ENCODE measurements around the gene CCDC149.

DNA sequence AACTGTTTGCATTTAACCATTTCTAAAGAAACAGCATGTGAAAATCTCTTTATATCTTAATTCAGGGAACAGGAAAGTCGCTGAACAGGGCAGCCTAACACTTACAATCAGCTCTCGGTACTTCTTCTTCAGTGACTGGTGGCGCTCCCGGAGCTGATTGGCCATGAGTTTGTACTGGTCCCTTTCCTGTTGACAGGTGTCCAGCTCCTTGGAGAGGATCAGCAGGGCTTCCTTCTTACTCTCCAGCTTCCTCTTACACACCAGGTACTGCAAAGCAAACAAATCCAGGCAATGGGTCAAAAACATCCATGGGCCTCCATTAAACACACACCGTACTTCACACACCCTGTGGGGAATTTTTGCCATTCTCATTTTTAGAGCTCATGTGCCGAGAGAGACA is 36.4 kb downstream of the CCDC149 start:
- no peak for TF ChIP-seq ZFP36 (IDR thresholded peaks at IDR 0.05; ENCODE audit: borderline replicate concordance, partially characterized antibody)
- no peak for TF ChIP-seq CTCF (IDR thresholded peaks at IDR 0.05)
- TF ChIP-seq MAFK (IDR thresholded peaks at IDR 0.05; ENCODE audit: partially characterized antibody), result no peak
- TF ChIP-seq KDM1A (IDR thresholded peaks at IDR 0.05; ENCODE audit: low read depth), result no peak
- TF ChIP-seq POLR2A (IDR thresholded peaks at IDR 0.05; ENCODE audit: low read length), result no peak
- TF ChIP-seq, protein P1, sequence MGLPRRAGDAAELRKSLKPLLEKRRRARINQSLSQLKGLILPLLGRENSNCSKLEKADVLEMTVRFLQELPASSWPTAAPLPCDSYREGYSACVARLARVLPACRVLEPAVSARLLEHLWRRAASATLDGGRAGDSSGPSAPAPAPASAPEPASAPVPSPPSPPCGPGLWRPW (IDR thresholded peaks at IDR 0.05), result no peak
- TF ChIP-seq MAX (IDR thresholded peaks at IDR 0.05), result no peak
- no peak for TF ChIP-seq USF2 (IDR thresholded peaks at IDR 0.05)
- no peak for TF ChIP-seq RCOR1 (IDR thresholded peaks at IDR 0.05; ENCODE audit: low read depth, low read length)
- no peak for TF ChIP-seq RFX5 (IDR thresholded peaks at IDR 0.05)
- TF ChIP-seq, protein P2, sequence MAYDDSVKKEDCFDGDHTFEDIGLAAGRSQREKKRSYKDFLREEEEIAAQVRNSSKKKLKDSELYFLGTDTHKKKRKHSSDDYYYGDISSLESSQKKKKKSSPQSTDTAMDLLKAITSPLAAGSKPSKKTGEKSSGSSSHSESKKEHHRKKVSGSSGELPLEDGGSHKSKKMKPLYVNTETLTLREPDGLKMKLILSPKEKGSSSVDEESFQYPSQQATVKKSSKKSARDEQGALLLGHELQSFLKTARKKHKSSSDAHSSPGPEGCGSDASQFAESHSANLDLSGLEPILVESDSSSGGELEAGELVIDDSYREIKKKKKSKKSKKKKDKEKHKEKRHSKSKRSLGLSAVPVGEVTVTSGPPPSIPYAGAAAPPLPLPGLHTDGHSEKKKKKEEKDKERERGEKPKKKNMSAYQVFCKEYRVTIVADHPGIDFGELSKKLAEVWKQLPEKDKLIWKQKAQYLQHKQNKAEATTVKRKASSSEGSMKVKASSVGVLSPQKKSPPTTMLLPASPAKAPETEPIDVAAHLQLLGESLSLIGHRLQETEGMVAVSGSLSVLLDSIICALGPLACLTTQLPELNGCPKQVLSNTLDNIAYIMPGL (CRISPR knock-in tag; IDR thresholded peaks at IDR 0.05; ENCODE audit: borderline replicate concordance), result no peak
- no peak for TF ChIP-seq JUN (IDR thresholded peaks at IDR 0.05)
- TF ChIP-seq, protein P3, sequence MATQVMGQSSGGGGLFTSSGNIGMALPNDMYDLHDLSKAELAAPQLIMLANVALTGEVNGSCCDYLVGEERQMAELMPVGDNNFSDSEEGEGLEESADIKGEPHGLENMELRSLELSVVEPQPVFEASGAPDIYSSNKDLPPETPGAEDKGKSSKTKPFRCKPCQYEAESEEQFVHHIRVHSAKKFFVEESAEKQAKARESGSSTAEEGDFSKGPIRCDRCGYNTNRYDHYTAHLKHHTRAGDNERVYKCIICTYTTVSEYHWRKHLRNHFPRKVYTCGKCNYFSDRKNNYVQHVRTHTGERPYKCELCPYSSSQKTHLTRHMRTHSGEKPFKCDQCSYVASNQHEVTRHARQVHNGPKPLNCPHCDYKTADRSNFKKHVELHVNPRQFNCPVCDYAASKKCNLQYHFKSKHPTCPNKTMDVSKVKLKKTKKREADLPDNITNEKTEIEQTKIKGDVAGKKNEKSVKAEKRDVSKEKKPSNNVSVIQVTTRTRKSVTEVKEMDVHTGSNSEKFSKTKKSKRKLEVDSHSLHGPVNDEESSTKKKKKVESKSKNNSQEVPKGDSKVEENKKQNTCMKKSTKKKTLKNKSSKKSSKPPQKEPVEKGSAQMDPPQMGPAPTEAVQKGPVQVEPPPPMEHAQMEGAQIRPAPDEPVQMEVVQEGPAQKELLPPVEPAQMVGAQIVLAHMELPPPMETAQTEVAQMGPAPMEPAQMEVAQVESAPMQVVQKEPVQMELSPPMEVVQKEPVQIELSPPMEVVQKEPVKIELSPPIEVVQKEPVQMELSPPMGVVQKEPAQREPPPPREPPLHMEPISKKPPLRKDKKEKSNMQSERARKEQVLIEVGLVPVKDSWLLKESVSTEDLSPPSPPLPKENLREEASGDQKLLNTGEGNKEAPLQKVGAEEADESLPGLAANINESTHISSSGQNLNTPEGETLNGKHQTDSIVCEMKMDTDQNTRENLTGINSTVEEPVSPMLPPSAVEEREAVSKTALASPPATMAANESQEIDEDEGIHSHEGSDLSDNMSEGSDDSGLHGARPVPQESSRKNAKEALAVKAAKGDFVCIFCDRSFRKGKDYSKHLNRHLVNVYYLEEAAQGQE (IDR thresholded peaks at IDR 0.05), result no peak
- TF ChIP-seq HOXB5 (CRISPR knock-in tag; IDR thresholded peaks at IDR 0.05), result no peak
